Measurements from ENCODE around the gene SAMSN1.
"Not testable (repeated sequence)": the region's sequence is repeated elsewhere in the genome, so short reads cannot be mapped to it uniquely, and the experiment has no call there.

DNA sequence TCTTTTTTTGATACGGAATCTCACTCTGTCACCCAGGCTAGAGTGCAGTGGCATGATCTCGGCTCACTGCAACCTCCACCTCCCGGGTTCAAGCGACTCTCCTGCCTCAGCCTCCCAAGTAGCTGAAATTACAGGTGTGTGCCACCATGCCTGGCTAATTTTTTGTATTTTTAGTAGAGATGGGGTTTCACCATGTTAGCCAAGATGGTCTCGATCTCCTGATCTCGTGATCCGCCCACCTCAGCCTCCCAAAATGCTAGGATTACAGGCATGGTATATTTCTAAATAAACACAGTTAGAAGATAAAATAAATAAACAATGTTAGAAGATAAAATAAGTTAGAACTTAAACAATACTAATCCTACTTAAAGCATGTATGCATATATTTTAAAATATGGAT, 604 bp upstream of the SAMSN1 start:
- TF ChIP-seq POLR2A (IDR thresholded peaks at IDR 0.05); POLR2AphosphoS5 (IDR thresholded peaks at IDR 0.05; ENCODE audit: insufficient read depth in 1 of 2, low read depth in 1 of 2): not testable (repeated sequence)
